Astrocyte (in vitro differentiated cells and primary cell): ENCODE measurements around the gene CCDC12. TPM values are rescaled to one million over a fixed set of nuclear protein-coding genes. Genes with fewer than 3 reads are reported as not detected.

Experiments used
- DNase-seq: peaks from one replicate; pipeline ENCODE4 v3.0.0-alpha.2; 2010; ENCODE audit warnings: low read depth
- FAIRE-seq: peaks from 2 replicates; lab custom pipeline; 2011; peaks lifted over from hg19 to GRCh38; lab: Jason Lieb, UNC
- H2AFZ ChIP-seq: 2 replicates; pipeline ENCODE4 v1.6.0; 2012; ENCODE audit warnings: low read depth, low read length, inconsistent platforms
- H3K27ac ChIP-seq: 2 replicates; pipeline ENCODE4 v1.5.1; 2011; ENCODE audit warnings: low read depth, low read length, inconsistent platforms
- H3K27me3 ChIP-seq: 2 replicates; pipeline ENCODE4 v1.6.0; 2011; ENCODE audit warnings: low read length, inconsistent platforms; ENCODE audit not compliant: insufficient read depth
- H3K36me3 ChIP-seq: 2 replicates; pipeline ENCODE4 v1.5.1; 2011; ENCODE audit warnings: low read length, inconsistent platforms; ENCODE audit not compliant: insufficient read depth
- H3K4me1 ChIP-seq: 2 replicates; pipeline ENCODE4 v1.5.1; 2011; ENCODE audit warnings: low read length, inconsistent platforms; ENCODE audit not compliant: insufficient read depth
- H3K4me2 ChIP-seq: 2 replicates; pipeline ENCODE4 v1.6.0; 2012; ENCODE audit warnings: low read length, inconsistent platforms
- H3K4me3 ChIP-seq: 2 replicates; pipeline ENCODE4 v1.5.1; 2011; ENCODE audit warnings: low read depth, mild to moderate bottlenecking, low read length, inconsistent platforms; ENCODE audit not compliant: insufficient read depth
- H3K79me2 ChIP-seq: 2 replicates; pipeline ENCODE4 v1.6.0; 2012; ENCODE audit warnings: mild to moderate bottlenecking, low read length, inconsistent platforms; ENCODE audit not compliant: insufficient read depth
- H3K9ac ChIP-seq: 2 replicates; pipeline ENCODE4 v1.6.0; 2012; ENCODE audit warnings: mild to moderate bottlenecking, low read length, inconsistent platforms
- H3K9me3 ChIP-seq: 2 replicates; pipeline ENCODE4 v1.5.1; 2012; ENCODE audit warnings: low read depth, mild to moderate bottlenecking, low read length, inconsistent platforms; ENCODE audit not compliant: insufficient read depth
- H4K20me1 ChIP-seq: 2 replicates; pipeline ENCODE4 v1.6.0; 2012; ENCODE audit warnings: low read length, inconsistent platforms; ENCODE audit not compliant: insufficient read depth
- H3K27ac Mint-ChIP-seq: one replicate; pipeline ENCODE4 v1.8.0; 2021; ENCODE audit warnings: mild to moderate bottlenecking, mixed read lengths; ENCODE audit not compliant: unreplicated experiment
- H3K27me3 Mint-ChIP-seq: one replicate; pipeline ENCODE4 v1.8.0; 2021; ENCODE audit warnings: low read depth, mixed read lengths; ENCODE audit not compliant: unreplicated experiment
- H3K36me3 Mint-ChIP-seq: one replicate; pipeline ENCODE4 v1.8.0; 2021; ENCODE audit warnings: low read depth, mixed read lengths; ENCODE audit not compliant: unreplicated experiment
- H3K4me1 Mint-ChIP-seq: one replicate; pipeline ENCODE4 v1.8.0; 2021; ENCODE audit warnings: low read depth, mixed read lengths; ENCODE audit not compliant: unreplicated experiment
- H3K4me3 Mint-ChIP-seq: one replicate; pipeline ENCODE4 v1.8.0; 2021; ENCODE audit warnings: mild to moderate bottlenecking, moderate library complexity, mixed read lengths; ENCODE audit not compliant: unreplicated experiment
- H3K9me3 Mint-ChIP-seq: one replicate; pipeline ENCODE4 v1.8.0; 2021; ENCODE audit warnings: mild to moderate bottlenecking, mixed read lengths; ENCODE audit not compliant: unreplicated experiment
- EZH2 ChIP-seq: IDR thresholded peaks from 2 replicates; pipeline ENCODE4 v1.6.1; 2012; ENCODE audit warnings: mild to moderate bottlenecking, low read length, inconsistent platforms; ENCODE audit not compliant: insufficient read depth
- total RNA-seq: library from RNA; stranded (reverse); gene quantifications from 2 replicates; pipeline ENCODE4 v1.2.1, GENCODE V29; 2021
- TF ChIP-seq, protein P1 (sequence below): IDR thresholded peaks from 2 replicates; pipeline ENCODE4 v1.5.1; 2011; ENCODE audit warnings: low read depth, mild to moderate bottlenecking, inconsistent platforms, low read length, moderate library complexity; ENCODE audit not compliant: insufficient read depth

CCDC12 gene
- total RNA-seq, 1 donor from 2014 or later = 29.0 TPM

DNA sequence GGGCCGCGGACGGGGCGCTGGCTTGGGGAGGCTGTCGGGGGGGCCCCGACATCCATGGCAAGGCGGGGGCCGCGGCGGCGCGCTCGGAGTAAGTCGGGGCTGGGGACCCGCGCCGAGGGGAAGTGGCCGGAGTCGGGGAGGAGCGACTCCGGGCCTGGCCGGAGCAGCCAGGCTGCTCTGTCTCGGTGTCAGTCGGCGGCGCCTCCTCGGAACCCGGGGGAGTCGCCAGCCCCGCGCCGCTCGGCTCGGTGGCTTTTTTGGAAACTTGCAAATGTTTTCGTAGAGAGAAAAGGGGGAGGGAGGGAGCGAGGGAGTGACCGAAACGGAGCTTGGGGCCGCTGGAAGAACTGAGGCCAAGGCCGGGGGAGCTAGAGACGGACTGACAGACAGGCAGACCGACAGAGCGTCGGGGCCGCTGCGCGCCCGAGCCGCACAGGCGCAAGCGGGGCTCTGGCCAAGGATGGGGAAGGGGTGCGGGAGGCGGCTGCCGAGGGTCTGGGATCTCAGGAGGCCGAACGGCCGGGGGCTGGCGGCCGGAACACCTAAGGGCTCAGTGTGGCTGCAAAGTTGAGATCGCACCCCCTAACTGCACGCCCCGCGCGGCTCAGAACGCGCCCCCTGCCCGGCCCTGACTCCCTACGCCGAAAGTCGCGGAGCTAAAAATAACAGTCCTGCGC lies 94.0 kb downstream of the CCDC12 start:
- Mint-ChIP-seq H3K9me3 (no peaks in the 10 kb centered on the region), H3K4me1 (peaks cover 9% of the 10 kb centered on the region), H3K27ac (no peak overlapping the region), H3K4me3 (peak overlapping the region; percentile 80), H3K36me3 (peaks cover 3% of the 10 kb centered on the region), H3K27me3 (peaks cover 44% of the 10 kb centered on the region)
- Histone ChIP-seq H2AFZ (peak overlapping the region; percentile 75), H3K4me2 (peak overlapping the region; percentile 91), H3K4me1 (peaks cover 6% of the 10 kb centered on the region), H3K27me3 (peaks cover 39% of the 10 kb centered on the region), H3K4me3 (peak overlapping the region; percentile 49), H3K9ac (peak overlapping the region; percentile 23), H3K36me3 (no peaks in the 10 kb centered on the region), H3K79me2 (no peaks in the 10 kb centered on the region), H4K20me1 (peaks cover 14% of the 10 kb centered on the region), H3K27ac (no peak overlapping the region), H3K9me3 (no peaks in the 10 kb centered on the region)
- DNase-seq = no peak
- TF ChIP-seq EZH2 = peak; percentile 79
- TF ChIP-seq, protein P1, sequence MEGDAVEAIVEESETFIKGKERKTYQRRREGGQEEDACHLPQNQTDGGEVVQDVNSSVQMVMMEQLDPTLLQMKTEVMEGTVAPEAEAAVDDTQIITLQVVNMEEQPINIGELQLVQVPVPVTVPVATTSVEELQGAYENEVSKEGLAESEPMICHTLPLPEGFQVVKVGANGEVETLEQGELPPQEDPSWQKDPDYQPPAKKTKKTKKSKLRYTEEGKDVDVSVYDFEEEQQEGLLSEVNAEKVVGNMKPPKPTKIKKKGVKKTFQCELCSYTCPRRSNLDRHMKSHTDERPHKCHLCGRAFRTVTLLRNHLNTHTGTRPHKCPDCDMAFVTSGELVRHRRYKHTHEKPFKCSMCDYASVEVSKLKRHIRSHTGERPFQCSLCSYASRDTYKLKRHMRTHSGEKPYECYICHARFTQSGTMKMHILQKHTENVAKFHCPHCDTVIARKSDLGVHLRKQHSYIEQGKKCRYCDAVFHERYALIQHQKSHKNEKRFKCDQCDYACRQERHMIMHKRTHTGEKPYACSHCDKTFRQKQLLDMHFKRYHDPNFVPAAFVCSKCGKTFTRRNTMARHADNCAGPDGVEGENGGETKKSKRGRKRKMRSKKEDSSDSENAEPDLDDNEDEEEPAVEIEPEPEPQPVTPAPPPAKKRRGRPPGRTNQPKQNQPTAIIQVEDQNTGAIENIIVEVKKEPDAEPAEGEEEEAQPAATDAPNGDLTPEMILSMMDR = no peak
- FAIRE-seq = no peak

DNA sequence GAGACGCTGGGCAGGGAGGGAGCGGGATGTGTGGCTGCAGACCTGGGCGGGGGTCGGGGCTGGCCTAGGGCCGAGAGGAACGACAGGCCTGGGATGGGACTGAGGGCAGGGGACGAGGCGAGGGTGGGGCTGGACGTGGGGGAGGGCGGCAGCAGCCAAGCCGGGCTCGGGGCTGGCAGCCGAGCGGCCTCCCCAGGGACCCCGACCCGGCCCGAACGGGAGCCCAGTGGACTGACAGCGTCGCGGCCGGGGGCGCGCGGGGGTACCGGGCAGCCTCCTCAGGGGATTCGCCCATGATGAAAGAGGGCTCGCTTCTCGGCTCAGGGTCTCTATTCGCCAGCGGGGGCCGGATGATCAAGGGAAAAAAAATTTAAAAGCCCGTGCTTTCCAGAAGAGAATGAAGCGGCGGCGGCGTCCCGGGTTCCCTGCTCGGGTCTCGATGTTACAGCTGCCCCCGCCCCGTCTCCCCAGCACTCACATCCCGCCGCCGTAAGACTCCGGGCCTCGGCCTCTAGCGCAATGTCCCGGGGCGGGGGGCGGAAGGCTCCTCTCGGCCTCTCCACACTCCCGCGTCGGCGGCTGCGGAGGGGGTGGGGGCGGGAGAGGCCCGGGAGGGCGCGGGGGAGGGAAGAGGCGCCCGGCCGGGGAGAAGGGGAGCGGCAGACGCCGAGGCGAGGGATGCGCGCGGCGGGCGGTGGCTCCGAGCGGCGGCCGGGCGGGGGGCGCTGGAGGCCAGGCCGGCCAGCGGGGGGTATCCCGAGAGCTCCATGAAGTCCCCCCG lies 94.8 kb downstream of the CCDC12 start:
- no peak overlapping the region for H3K27ac Mint-ChIP-seq
- no peak for DNase-seq
- Histone ChIP-seq H4K20me1 (peaks cover 14% of the 10 kb centered on the region), H3K9me3 (no peaks in the 10 kb centered on the region), H3K9ac (no peak overlapping the region), H3K4me3 (peak overlapping the region; percentile 49), H3K4me2 (peak overlapping the region; percentile 91), H3K79me2 (no peaks in the 10 kb centered on the region), H3K27ac (no peak overlapping the region), H3K4me1 (peaks cover 6% of the 10 kb centered on the region), H3K27me3 (peaks cover 36% of the 10 kb centered on the region), H2AFZ (peak overlapping the region; percentile 75), H3K36me3 (no peaks in the 10 kb centered on the region)
- peaks cover 42% of the 10 kb centered on the region for H3K27me3 Mint-ChIP-seq
- H3K36me3 Mint-ChIP-seq = peaks cover 3% of the 10 kb centered on the region
- TF ChIP-seq, protein P1 = no peak
- peak; percentile 37 for TF ChIP-seq EZH2
- peaks cover 15% of the 10 kb centered on the region for H3K4me1 Mint-ChIP-seq
- no peak for FAIRE-seq
- H3K4me3 Mint-ChIP-seq = peak overlapping the region; percentile 57
- H3K9me3 Mint-ChIP-seq = no peaks in the 10 kb centered on the region
